Liver (tissue), 9 donors: ENCODE measurements around the gene PVRIG. TPM values are rescaled to one million over a fixed set of nuclear protein-coding genes. Genes with fewer than 3 reads are reported as not detected.

ENCODE experiments used
- DNase-seq: peaks from one replicate; pipeline ENCODE4 v3.0.0-alpha.2; 2017; ENCODE audit warnings: low spot score
- H3K27ac ChIP-seq, 2 donors: one replicate each; pipeline ENCODE4 v1.7.0; 2013; ENCODE audit warnings: inconsistent platforms in 2 of 2, low read length in 2 of 2, control low read depth in 1 of 2, low read depth in 1 of 2, mild to moderate bottlenecking in 1 of 2
- H3K27me3 ChIP-seq, 4 donors: one replicate each; pipeline versions ENCODE4 v1.6.1 to v1.7.0; 2013; ENCODE audit warnings: low read length in 3 of 4, inconsistent platforms in 1 of 4, mild to moderate bottlenecking in 1 of 4, moderate library complexity in 1 of 4; ENCODE audit not compliant: control insufficient read depth in 4 of 4, insufficient read depth in 4 of 4
- H3K36me3 ChIP-seq, 4 donors: one replicate each; pipeline versions ENCODE4 v1.6.1 to v1.7.0; 2013; ENCODE audit warnings: low read length in 3 of 4, mild to moderate bottlenecking in 3 of 4, low read depth in 1 of 4, moderate library complexity in 1 of 4; ENCODE audit not compliant: control insufficient read depth in 4 of 4, insufficient read depth in 3 of 4
- H3K4me1 ChIP-seq, 4 donors: one replicate each; pipeline versions ENCODE4 v1.6.1 to v1.7.0; 2013; ENCODE audit warnings: low read length in 3 of 4, mild to moderate bottlenecking in 3 of 4, moderate library complexity in 1 of 4; ENCODE audit not compliant: control insufficient read depth in 4 of 4, insufficient read depth in 4 of 4
- H3K4me3 ChIP-seq, 3 donors: one replicate each; pipeline versions ENCODE4 v1.6.1 to v1.7.0; 2013; ENCODE audit warnings: low read length in 3 of 3, control low read depth in 1 of 3, low read depth in 1 of 3, mild to moderate bottlenecking in 1 of 3
- H3K9ac ChIP-seq, 2 donors: one replicate each; pipeline ENCODE4 v1.7.0; 2013; ENCODE audit warnings: low read length in 2 of 2, mild to moderate bottlenecking in 2 of 2, moderate library complexity in 2 of 2, control low read depth in 1 of 2, low read depth in 1 of 2
- H3K9me3 ChIP-seq, 4 donors: one replicate each; pipeline versions ENCODE4 v1.6.1 to v1.7.0; 2013; ENCODE audit warnings: low read length in 3 of 4; ENCODE audit not compliant: control insufficient read depth in 4 of 4
- ATF3 ChIP-seq: IDR thresholded peaks from 2 replicates; pipeline ENCODE4 v1.6.1; 2016; ENCODE audit warnings: antibody characterized with exemption
- EGR1 ChIP-seq, 2 donors: IDR thresholded peaks; 2 replicates each; pipeline ENCODE4 v1.6.1; 2016 to 2018; ENCODE audit warnings: antibody characterized with exemption in 2 of 2, low read depth in 2 of 2
- FOXA1 ChIP-seq: IDR thresholded peaks from 2 replicates; pipeline ENCODE4 v1.6.1; 2016; ENCODE audit warnings: antibody characterized with exemption
- FOXA2 ChIP-seq: IDR thresholded peaks from 2 replicates; pipeline ENCODE4 v1.6.1; 2016; ENCODE audit warnings: antibody characterized with exemption
- GABPA ChIP-seq, 2 donors: IDR thresholded peaks in 1 of 2; conservative IDR thresholded peaks in 1 of 2; 2 replicates each; pipeline ENCODE4 v1.6.1; 2016; ENCODE audit warnings: antibody characterized with exemption in 2 of 2, mild to moderate bottlenecking in 1 of 2, moderate library complexity in 1 of 2
- HNF4A ChIP-seq, 2 donors: conservative IDR thresholded peaks; 2 replicates each; pipeline ENCODE4 v1.6.1; 2016; ENCODE audit warnings: antibody characterized with exemption in 2 of 2, mild to moderate bottlenecking in 2 of 2
- HNF4G ChIP-seq: IDR thresholded peaks from 2 replicates; pipeline ENCODE4 v1.6.1; 2016; ENCODE audit warnings: antibody characterized with exemption
- JUND ChIP-seq, 2 donors: IDR thresholded peaks; 2 replicates each; pipeline ENCODE4 v1.6.1; 2016; ENCODE audit warnings: antibody characterized with exemption in 2 of 2
- NR2F2 ChIP-seq: IDR thresholded peaks from 2 replicates; pipeline ENCODE4 v1.6.1; 2016; ENCODE audit warnings: antibody characterized with exemption
- RAD21 ChIP-seq, 2 donors: IDR thresholded peaks; 2 replicates each; pipeline ENCODE4 v1.6.1; 2016; ENCODE audit warnings: antibody characterized with exemption in 2 of 2, mild to moderate bottlenecking in 2 of 2
- RXRA ChIP-seq, 2 donors: IDR thresholded peaks; 2 replicates each; pipeline ENCODE4 v1.6.1; 2017 to 2018; ENCODE audit warnings: antibody characterized with exemption in 2 of 2, mild to moderate bottlenecking in 1 of 2
- SP1 ChIP-seq: IDR thresholded peaks from 2 replicates; pipeline ENCODE4 v1.6.1; 2018; ENCODE audit warnings: antibody characterized with exemption, mild to moderate bottlenecking
- TAF1 ChIP-seq: conservative IDR thresholded peaks from 2 replicates; pipeline ENCODE4 v1.6.1; 2016; ENCODE audit warnings: antibody characterized with exemption, mild to moderate bottlenecking
- YY1 ChIP-seq: IDR thresholded peaks from 2 replicates; pipeline ENCODE4 v1.6.1; 2016; ENCODE audit warnings: antibody characterized with exemption, mild to moderate bottlenecking
- WGBS: extraction: QIAGEN DNeasy Blood & Tissue Kit; methylation state at CpG from one replicate; pipeline ENCODE4 v1.1.7; 2013; 5-methylcytosine and 5-hydroxymethylcytosine counted together
- polyA plus RNA-seq, 2 donors: library from polyadenylated mRNA; stranded (reverse) in 1 of 2; unstranded in 1 of 2; fragments of 200-250 nt in 1 of 2; fragments of >200 nt in 1 of 2; fragmentation: Nextera tagmentation in 1 of 2; extraction: Ambion mirVana in 1 of 2; gene quantifications; one replicate each; pipeline versions ENCODE4 v1.2.1 to v1.2.3, GENCODE V29; 2013 to 2015
- total RNA-seq, 2 donors: library from RNA; depleted of rRNA; stranded (reverse); fragments of >200 nt; gene quantifications; one replicate each; pipeline ENCODE4 v1.2.3, GENCODE V29; 2014
- TF ChIP-seq, protein P1 (sequence below): IDR thresholded peaks from 2 replicates; pipeline ENCODE4 v1.6.1; 2016; ENCODE audit warnings: antibody characterized with exemption, mild to moderate bottlenecking
- TF ChIP-seq, protein P2 (sequence below): fragments of 150-350 bp; IDR thresholded peaks from 2 replicates; pipeline ENCODE4 v1.5.1; 2017; ENCODE audit warnings: improper control_type of control experiment, low read depth, low read length; ENCODE audit not compliant: missing input control
- TF ChIP-seq, protein P3 (sequence below): IDR thresholded peaks from 2 replicates; pipeline ENCODE4 v1.6.1; 2016; ENCODE audit warnings: antibody characterized with exemption
- TF ChIP-seq, protein P4 (sequence below): IDR thresholded peaks from 2 replicates; pipeline ENCODE4 v1.6.1; 2016; ENCODE audit warnings: antibody characterized with exemption
- donor health status: healthy.
- donor health status: healthy.
- donor health status: healthy.
- donor health status: healthy.
- donor health status: healthy.

Gene PVRIG
- total and polyA plus RNA-seq, 4 donors = 0.37 to 0.81 (median 0.58) TPM

- Histone ChIP-seq H3K27me3 (no peaks in the 10 kb centered on the region), H3K27ac (peak overlapping the region in 1 of 2 donors; percentile 49), H3K9me3 (no peaks in the 10 kb centered on the region), H3K9ac (no peak overlapping the region), H3K36me3 (peaks cover 0 to 2% (median 0%) of the 10 kb centered on the region in 4 donors), H3K4me3 (no peak overlapping the region), H3K4me1 (peaks cover 0 to 10% (median 5%) of the 10 kb centered on the region in 4 donors)
- 89% methylated on average over 22 of the region's 22 CpGs for WGBS
- no peak for TF ChIP-seq HNF4A (conservative IDR thresholded peaks at IDR 0.05)
- TF ChIP-seq, protein P1, sequence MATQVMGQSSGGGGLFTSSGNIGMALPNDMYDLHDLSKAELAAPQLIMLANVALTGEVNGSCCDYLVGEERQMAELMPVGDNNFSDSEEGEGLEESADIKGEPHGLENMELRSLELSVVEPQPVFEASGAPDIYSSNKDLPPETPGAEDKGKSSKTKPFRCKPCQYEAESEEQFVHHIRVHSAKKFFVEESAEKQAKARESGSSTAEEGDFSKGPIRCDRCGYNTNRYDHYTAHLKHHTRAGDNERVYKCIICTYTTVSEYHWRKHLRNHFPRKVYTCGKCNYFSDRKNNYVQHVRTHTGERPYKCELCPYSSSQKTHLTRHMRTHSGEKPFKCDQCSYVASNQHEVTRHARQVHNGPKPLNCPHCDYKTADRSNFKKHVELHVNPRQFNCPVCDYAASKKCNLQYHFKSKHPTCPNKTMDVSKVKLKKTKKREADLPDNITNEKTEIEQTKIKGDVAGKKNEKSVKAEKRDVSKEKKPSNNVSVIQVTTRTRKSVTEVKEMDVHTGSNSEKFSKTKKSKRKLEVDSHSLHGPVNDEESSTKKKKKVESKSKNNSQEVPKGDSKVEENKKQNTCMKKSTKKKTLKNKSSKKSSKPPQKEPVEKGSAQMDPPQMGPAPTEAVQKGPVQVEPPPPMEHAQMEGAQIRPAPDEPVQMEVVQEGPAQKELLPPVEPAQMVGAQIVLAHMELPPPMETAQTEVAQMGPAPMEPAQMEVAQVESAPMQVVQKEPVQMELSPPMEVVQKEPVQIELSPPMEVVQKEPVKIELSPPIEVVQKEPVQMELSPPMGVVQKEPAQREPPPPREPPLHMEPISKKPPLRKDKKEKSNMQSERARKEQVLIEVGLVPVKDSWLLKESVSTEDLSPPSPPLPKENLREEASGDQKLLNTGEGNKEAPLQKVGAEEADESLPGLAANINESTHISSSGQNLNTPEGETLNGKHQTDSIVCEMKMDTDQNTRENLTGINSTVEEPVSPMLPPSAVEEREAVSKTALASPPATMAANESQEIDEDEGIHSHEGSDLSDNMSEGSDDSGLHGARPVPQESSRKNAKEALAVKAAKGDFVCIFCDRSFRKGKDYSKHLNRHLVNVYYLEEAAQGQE = no peak
- no peak for TF ChIP-seq TAF1
- no peak for TF ChIP-seq RAD21 (IDR thresholded peaks at IDR 0.05)
- TF ChIP-seq SP1 = no peak
- TF ChIP-seq, protein P2, sequence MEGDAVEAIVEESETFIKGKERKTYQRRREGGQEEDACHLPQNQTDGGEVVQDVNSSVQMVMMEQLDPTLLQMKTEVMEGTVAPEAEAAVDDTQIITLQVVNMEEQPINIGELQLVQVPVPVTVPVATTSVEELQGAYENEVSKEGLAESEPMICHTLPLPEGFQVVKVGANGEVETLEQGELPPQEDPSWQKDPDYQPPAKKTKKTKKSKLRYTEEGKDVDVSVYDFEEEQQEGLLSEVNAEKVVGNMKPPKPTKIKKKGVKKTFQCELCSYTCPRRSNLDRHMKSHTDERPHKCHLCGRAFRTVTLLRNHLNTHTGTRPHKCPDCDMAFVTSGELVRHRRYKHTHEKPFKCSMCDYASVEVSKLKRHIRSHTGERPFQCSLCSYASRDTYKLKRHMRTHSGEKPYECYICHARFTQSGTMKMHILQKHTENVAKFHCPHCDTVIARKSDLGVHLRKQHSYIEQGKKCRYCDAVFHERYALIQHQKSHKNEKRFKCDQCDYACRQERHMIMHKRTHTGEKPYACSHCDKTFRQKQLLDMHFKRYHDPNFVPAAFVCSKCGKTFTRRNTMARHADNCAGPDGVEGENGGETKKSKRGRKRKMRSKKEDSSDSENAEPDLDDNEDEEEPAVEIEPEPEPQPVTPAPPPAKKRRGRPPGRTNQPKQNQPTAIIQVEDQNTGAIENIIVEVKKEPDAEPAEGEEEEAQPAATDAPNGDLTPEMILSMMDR = no peak
- no peak for TF ChIP-seq ATF3
- no peak for TF ChIP-seq JUND (IDR thresholded peaks at IDR 0.05)
- TF ChIP-seq FOXA1 = no peak
- no peak for TF ChIP-seq NR2F2
- TF ChIP-seq GABPA (IDR thresholded peaks at IDR 0.05 in 1 of 2, conservative IDR thresholded peaks at IDR 0.05 in 1 of 2) = no peak
- DNase-seq = no peak
These were observed 959 bp downstream of the PVRIG start for GRCh38 chr7:100220586-100221230.

DNA sequence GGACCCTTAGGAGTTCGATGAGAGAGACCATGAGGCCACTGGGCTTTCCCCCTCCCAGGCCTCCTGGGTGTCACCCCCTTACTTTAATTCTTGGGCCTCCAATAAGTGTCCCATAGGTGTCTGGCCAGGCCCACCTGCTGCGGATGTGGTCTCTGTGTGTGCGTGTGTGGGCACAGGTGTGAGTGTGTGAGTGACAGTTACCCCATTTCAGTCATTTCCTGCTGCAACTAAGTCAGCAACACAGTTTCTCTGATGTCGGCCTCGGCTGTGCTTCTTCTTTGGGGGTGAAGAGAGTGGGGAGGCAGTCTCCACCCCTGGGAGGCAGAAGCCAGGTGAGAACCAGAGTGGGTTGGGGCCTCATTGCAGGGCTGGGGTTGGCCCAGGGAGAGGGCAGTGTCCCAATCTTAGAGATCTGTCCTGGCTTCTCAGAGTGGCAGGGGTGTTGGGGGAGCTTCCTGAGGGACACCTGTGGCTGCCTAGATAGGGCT, 1.5 kb downstream of the PVRIG start:
- Histone ChIP-seq H3K9ac (peak overlapping the region in 1 of 2 donors; percentile 36), H3K4me3 (no peak overlapping the region), H3K36me3 (peaks cover 0 to 2% (median 0%) of the 10 kb centered on the region in 4 donors), H3K27me3 (no peaks in the 10 kb centered on the region), H3K27ac (peak overlapping the region in 1 of 2 donors; percentile 77), H3K9me3 (no peaks in the 10 kb centered on the region), H3K4me1 (peaks cover 0 to 6% (median 1%) of the 10 kb centered on the region in 4 donors)
- 82% methylated on average over 5 of the region's 5 CpGs for WGBS
- DNase-seq = no peak
- TF ChIP-seq RXRA (IDR thresholded peaks at IDR 0.05) (no peak), YY1 (no peak), JUND (IDR thresholded peaks at IDR 0.05) (no peak), HNF4G (no peak), TAF1 (no peak), HNF4A (conservative IDR thresholded peaks at IDR 0.05) (no peak), RAD21 (IDR thresholded peaks at IDR 0.05) (no peak), FOXA2 (no peak), EGR1 (IDR thresholded peaks at IDR 0.05; ENCODE audit: low read depth in 2 of 2) (no peak), NR2F2 (no peak)
- TF ChIP-seq, protein P1 = no peak
- TF ChIP-seq, protein P3, sequence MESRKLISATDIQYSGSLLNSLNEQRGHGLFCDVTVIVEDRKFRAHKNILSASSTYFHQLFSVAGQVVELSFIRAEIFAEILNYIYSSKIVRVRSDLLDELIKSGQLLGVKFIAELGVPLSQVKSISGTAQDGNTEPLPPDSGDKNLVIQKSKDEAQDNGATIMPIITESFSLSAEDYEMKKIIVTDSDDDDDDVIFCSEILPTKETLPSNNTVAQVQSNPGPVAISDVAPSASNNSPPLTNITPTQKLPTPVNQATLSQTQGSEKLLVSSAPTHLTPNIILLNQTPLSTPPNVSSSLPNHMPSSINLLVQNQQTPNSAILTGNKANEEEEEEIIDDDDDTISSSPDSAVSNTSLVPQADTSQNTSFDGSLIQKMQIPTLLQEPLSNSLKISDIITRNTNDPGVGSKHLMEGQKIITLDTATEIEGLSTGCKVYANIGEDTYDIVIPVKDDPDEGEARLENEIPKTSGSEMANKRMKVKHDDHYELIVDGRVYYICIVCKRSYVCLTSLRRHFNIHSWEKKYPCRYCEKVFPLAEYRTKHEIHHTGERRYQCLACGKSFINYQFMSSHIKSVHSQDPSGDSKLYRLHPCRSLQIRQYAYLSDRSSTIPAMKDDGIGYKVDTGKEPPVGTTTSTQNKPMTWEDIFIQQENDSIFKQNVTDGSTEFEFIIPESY = no peak
- TF ChIP-seq, protein P4, sequence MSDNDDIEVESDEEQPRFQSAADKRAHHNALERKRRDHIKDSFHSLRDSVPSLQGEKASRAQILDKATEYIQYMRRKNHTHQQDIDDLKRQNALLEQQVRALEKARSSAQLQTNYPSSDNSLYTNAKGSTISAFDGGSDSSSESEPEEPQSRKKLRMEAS = no peak
